Measurements from ENCODE around the gene TNFRSF12A. TPM values are rescaled to one million over a fixed set of nuclear protein-coding genes. Genes with fewer than 3 reads are reported as not detected.

The TNFRSF12A gene
- total RNA-seq, 1 experiment from 2014 or later: 78.9 TPM

DNA sequence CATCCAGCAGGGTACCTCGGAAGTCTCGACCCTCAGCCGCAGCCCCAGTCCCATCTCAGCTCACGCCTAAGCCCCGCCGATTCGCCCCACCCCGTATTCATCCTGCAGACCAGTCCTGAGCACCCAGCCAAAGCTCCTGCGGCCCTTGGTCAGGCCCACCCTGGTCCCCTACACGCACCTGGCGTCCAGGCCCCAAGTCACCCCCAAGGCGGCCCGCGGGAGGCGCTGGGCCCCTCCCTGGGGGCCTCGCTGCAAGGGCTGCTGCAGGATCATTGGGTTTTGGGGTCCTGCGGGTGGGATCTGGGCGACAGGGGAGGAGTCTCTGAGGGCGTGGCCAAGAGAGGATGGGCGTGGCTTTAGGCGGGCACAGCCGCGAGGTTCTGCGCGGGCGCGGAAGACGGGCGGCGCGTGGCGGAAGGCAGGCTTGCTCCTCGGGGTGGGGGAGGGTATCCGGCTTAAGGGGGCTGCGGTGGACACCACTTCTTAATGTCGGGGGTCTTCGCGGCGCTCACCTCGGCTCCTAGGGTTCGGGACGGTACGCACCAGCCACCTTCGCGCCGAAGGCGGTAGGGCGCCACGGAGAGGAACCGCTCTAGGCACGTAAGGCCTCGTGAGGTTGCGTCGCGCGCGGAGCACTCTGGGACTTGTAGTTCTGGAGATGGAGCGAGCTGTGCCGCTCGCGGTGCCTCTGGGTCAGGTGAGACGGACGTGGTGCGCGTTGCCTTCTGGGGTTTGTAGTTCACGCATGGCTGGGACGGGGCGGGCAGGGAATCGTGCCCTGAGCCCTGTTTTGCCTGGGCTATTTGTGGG, 3.7 kb downstream of the TNFRSF12A start, which contains the start of the genes HCFC1R1 and THOC6 (continued):
- TF ChIP-seq, protein P1, sequence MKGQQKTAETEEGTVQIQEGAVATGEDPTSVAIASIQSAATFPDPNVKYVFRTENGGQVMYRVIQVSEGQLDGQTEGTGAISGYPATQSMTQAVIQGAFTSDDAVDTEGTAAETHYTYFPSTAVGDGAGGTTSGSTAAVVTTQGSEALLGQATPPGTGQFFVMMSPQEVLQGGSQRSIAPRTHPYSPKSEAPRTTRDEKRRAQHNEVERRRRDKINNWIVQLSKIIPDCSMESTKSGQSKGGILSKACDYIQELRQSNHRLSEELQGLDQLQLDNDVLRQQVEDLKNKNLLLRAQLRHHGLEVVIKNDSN (CRISPR knock-in tag; IDR thresholded peaks at IDR 0.05): peak; percentile 98
- TF ChIP-seq SP1 (CRISPR knock-in tag; conservative IDR thresholded peaks at IDR 0.05) (peak; percentile 92), NR3C1 (CRISPR knock-in tag; conservative IDR thresholded peaks at IDR 0.05; ENCODE audit: low read depth) (no peak), TEAD1 (CRISPR knock-in tag; IDR thresholded peaks at IDR 0.05) (peak; percentile 44; the same call in 1 of the 2 replicates), JUN (CRISPR knock-in tag; IDR thresholded peaks at IDR 0.05) (no peak), TEAD4 (CRISPR knock-in tag; IDR thresholded peaks at IDR 0.05) (peak; percentile 72; the same call in 1 of the 2 replicates), RORB (CRISPR knock-in tag; IDR thresholded peaks at IDR 0.05) (no peak), ZNF317 (CRISPR knock-in tag; IDR thresholded peaks at IDR 0.05; ENCODE audit: borderline replicate concordance, low read depth) (no peak), NFE2L1 (CRISPR knock-in tag; IDR thresholded peaks at IDR 0.05) (no peak), ZNF396 (CRISPR knock-in tag; IDR thresholded peaks at IDR 0.05; ENCODE audit: borderline replicate concordance) (no peak), EMX1 (CRISPR knock-in tag; IDR thresholded peaks at IDR 0.05) (peak; percentile 41; the same call in 1 of the 2 replicates), ZNF138 (CRISPR knock-in tag; conservative IDR thresholded peaks at IDR 0.05) (no peak)
- TF ChIP-seq, protein P2, sequence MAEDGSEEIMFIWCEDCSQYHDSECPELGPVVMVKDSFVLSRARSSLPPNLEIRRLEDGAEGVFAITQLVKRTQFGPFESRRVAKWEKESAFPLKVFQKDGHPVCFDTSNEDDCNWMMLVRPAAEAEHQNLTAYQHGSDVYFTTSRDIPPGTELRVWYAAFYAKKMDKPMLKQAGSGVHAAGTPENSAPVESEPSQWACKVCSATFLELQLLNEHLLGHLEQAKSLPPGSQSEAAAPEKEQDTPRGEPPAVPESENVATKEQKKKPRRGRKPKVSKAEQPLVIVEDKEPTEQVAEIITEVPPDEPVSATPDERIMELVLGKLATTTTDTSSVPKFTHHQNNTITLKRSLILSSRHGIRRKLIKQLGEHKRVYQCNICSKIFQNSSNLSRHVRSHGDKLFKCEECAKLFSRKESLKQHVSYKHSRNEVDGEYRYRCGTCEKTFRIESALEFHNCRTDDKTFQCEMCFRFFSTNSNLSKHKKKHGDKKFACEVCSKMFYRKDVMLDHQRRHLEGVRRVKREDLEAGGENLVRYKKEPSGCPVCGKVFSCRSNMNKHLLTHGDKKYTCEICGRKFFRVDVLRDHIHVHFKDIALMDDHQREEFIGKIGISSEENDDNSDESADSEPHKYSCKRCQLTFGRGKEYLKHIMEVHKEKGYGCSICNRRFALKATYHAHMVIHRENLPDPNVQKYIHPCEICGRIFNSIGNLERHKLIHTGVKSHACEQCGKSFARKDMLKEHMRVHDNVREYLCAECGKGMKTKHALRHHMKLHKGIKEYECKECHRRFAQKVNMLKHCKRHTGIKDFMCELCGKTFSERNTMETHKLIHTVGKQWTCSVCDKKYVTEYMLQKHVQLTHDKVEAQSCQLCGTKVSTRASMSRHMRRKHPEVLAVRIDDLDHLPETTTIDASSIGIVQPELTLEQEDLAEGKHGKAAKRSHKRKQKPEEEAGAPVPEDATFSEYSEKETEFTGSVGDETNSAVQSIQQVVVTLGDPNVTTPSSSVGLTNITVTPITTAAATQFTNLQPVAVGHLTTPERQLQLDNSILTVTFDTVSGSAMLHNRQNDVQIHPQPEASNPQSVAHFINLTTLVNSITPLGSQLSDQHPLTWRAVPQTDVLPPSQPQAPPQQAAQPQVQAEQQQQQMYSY (CRISPR knock-in tag; IDR thresholded peaks at IDR 0.05): no peak
- TF ChIP-seq, protein P3, sequence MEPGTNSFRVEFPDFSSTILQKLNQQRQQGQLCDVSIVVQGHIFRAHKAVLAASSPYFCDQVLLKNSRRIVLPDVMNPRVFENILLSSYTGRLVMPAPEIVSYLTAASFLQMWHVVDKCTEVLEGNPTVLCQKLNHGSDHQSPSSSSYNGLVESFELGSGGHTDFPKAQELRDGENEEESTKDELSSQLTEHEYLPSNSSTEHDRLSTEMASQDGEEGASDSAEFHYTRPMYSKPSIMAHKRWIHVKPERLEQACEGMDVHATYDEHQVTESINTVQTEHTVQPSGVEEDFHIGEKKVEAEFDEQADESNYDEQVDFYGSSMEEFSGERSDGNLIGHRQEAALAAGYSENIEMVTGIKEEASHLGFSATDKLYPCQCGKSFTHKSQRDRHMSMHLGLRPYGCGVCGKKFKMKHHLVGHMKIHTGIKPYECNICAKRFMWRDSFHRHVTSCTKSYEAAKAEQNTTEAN (CRISPR knock-in tag; IDR thresholded peaks at IDR 0.05): peak; percentile 36; the same call in 1 of the 2 replicates
- TF ChIP-seq, protein P4, sequence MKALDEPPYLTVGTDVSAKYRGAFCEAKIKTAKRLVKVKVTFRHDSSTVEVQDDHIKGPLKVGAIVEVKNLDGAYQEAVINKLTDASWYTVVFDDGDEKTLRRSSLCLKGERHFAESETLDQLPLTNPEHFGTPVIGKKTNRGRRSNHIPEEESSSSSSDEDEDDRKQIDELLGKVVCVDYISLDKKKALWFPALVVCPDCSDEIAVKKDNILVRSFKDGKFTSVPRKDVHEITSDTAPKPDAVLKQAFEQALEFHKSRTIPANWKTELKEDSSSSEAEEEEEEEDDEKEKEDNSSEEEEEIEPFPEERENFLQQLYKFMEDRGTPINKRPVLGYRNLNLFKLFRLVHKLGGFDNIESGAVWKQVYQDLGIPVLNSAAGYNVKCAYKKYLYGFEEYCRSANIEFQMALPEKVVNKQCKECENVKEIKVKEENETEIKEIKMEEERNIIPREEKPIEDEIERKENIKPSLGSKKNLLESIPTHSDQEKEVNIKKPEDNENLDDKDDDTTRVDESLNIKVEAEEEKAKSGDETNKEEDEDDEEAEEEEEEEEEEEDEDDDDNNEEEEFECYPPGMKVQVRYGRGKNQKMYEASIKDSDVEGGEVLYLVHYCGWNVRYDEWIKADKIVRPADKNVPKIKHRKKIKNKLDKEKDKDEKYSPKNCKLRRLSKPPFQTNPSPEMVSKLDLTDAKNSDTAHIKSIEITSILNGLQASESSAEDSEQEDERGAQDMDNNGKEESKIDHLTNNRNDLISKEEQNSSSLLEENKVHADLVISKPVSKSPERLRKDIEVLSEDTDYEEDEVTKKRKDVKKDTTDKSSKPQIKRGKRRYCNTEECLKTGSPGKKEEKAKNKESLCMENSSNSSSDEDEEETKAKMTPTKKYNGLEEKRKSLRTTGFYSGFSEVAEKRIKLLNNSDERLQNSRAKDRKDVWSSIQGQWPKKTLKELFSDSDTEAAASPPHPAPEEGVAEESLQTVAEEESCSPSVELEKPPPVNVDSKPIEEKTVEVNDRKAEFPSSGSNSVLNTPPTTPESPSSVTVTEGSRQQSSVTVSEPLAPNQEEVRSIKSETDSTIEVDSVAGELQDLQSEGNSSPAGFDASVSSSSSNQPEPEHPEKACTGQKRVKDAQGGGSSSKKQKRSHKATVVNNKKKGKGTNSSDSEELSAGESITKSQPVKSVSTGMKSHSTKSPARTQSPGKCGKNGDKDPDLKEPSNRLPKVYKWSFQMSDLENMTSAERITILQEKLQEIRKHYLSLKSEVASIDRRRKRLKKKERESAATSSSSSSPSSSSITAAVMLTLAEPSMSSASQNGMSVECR (CRISPR knock-in tag; IDR thresholded peaks at IDR 0.05; ENCODE audit: borderline replicate concordance): peak; percentile 93
- TF ChIP-seq, protein P5, sequence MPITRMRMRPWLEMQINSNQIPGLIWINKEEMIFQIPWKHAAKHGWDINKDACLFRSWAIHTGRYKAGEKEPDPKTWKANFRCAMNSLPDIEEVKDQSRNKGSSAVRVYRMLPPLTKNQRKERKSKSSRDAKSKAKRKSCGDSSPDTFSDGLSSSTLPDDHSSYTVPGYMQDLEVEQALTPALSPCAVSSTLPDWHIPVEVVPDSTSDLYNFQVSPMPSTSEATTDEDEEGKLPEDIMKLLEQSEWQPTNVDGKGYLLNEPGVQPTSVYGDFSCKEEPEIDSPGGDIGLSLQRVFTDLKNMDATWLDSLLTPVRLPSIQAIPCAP (CRISPR knock-in tag; IDR thresholded peaks at IDR 0.05): 0 out of 2 replicates have a peak, but pooled peaks have one; percentile 20
- TF ChIP-seq, protein P6, sequence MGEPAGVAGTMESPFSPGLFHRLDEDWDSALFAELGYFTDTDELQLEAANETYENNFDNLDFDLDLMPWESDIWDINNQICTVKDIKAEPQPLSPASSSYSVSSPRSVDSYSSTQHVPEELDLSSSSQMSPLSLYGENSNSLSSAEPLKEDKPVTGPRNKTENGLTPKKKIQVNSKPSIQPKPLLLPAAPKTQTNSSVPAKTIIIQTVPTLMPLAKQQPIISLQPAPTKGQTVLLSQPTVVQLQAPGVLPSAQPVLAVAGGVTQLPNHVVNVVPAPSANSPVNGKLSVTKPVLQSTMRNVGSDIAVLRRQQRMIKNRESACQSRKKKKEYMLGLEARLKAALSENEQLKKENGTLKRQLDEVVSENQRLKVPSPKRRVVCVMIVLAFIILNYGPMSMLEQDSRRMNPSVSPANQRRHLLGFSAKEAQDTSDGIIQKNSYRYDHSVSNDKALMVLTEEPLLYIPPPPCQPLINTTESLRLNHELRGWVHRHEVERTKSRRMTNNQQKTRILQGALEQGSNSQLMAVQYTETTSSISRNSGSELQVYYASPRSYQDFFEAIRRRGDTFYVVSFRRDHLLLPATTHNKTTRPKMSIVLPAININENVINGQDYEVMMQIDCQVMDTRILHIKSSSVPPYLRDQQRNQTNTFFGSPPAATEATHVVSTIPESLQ (CRISPR knock-in tag; IDR thresholded peaks at IDR 0.05): no peak
- TF ChIP-seq, protein P7, sequence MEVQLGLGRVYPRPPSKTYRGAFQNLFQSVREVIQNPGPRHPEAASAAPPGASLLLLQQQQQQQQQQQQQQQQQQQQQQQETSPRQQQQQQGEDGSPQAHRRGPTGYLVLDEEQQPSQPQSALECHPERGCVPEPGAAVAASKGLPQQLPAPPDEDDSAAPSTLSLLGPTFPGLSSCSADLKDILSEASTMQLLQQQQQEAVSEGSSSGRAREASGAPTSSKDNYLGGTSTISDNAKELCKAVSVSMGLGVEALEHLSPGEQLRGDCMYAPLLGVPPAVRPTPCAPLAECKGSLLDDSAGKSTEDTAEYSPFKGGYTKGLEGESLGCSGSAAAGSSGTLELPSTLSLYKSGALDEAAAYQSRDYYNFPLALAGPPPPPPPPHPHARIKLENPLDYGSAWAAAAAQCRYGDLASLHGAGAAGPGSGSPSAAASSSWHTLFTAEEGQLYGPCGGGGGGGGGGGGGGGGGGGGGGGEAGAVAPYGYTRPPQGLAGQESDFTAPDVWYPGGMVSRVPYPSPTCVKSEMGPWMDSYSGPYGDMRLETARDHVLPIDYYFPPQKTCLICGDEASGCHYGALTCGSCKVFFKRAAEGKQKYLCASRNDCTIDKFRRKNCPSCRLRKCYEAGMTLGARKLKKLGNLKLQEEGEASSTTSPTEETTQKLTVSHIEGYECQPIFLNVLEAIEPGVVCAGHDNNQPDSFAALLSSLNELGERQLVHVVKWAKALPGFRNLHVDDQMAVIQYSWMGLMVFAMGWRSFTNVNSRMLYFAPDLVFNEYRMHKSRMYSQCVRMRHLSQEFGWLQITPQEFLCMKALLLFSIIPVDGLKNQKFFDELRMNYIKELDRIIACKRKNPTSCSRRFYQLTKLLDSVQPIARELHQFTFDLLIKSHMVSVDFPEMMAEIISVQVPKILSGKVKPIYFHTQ (CRISPR knock-in tag; IDR thresholded peaks at IDR 0.05): 0 out of 2 replicates have a peak, but pooled peaks have one; percentile 5
- TF ChIP-seq, protein P8, sequence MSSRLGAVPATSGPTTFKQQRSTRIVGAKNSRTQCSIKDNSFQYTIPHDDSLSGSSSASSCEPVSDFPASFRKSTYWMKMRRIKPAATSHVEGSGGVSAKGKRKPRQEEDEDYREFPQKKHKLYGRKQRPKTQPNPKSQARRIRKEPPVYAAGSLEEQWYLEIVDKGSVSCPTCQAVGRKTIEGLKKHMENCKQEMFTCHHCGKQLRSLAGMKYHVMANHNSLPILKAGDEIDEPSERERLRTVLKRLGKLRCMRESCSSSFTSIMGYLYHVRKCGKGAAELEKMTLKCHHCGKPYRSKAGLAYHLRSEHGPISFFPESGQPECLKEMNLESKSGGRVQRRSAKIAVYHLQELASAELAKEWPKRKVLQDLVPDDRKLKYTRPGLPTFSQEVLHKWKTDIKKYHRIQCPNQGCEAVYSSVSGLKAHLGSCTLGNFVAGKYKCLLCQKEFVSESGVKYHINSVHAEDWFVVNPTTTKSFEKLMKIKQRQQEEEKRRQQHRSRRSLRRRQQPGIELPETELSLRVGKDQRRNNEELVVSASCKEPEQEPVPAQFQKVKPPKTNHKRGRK (CRISPR knock-in tag; IDR thresholded peaks at IDR 0.05; ENCODE audit: borderline replicate concordance): no peak
